NCI-H1694 (cell line): ENCODE results near the gene GAN.
"Not testable (repeated sequence)": the region's sequence is repeated elsewhere in the genome, so short reads cannot be mapped to it uniquely, and the experiment has no call there.

ENCODE experiments used
- DNase-seq: peaks from one replicate; lab custom pipeline; 2025; lab: John Stamatoyannopoulos, UW

GAN gene

GRCh38 chr16:81310045-81310644 is 4.6 kb upstream of the GAN start:
- DNase-seq, result no peak

GRCh38 chr16:81311762-81312161 is 3.0 kb upstream of the GAN start:
- no peak for DNase-seq

- no peak for DNase-seq
Measured at GRCh38 chr16:81313701-81314602, 810 bp upstream of the GAN start.

DNA sequence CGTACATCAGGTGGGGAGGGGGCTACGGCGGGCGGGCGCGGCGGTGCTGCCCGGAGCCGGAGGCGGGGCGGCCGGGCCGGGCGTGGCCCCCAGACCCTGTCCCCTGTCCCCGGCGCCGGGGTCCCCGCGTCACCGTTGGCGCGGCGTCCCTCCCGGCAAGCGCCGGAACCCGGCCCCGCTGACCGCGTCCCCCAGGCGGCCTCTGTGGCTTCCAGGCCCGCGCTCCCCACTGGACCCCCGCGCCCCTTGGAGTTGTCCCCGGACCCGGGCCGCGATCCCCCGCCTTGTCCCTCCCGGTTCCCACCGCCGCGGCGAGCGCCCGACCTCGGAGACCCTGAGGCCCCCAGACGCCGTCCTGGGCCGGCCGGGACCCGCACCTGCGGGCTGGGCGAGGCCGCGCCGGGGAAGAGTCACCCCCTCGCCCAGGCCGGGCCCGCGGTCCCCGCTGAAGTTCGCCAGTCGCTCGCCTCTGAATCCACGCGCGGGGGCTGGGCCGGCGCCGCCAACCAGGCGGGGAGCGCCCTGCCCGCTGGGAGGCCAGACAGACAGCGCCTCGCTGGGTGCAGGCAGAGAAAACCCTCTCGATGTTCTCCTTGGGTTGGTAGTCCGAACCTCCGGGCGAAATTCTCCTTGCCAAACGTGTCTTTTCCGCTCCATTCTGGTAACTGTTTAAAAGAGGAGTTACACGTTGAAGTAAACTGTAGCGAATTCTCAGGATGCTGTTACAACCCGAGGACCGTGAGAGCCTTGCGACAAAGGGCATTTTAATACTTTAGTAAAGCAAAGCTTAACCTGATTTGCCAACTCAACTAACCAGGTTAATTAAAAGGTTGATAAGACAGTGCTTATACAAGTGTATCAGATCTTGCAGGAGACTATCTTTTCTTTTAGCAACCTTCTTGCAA is 761 bp downstream of the GAN start:
- DNase-seq, result no peak

DNA sequence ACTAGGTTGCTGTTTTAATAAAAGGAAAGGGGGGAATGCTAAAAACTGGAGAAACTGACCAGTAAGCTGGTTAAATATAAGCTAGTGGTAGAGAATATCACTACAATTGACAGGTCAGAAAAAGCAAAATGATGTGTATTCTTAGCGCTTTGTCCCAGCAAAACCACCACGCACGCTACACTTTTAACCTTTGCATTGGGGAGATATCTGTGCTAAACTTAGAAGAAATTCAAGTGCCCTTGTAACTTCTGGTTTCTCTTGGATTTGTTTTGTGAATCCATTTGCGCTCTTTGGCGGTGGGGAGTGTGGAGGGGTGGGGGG is 1.4 kb downstream of the GAN start:
- no peak for DNase-seq

- DNase-seq, result no peak
Measured at GRCh38 chr16:81318711-81319110, 3.9 kb downstream of the GAN start.

GRCh38 chr16:81319221-81319912 is 4.6 kb downstream of the GAN start:
- DNase-seq, result no peak

- DNase-seq, result no peak
Measured at GRCh38 chr16:81321039-81321438, 6.3 kb downstream of the GAN start.

DNA sequence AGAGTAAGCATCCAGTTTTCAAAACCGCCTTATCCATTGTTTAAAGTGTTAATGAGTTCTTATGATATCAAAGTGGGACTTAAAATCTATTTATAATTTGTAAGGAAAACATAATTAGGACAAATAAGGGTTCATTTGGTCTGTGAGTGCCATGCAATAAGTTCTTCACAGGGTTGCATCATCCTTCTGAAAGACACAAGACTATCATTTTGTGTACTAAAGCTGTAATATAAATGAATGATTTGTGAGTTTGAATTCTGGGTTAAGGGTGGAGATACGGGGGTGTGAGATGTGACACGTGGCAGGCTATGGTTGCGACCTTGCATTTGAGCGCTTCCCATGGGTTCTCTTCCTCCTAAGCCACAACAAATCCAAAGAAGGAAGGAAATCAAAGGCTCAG is 6.8 kb downstream of the GAN start:
- no peak for DNase-seq

DNA sequence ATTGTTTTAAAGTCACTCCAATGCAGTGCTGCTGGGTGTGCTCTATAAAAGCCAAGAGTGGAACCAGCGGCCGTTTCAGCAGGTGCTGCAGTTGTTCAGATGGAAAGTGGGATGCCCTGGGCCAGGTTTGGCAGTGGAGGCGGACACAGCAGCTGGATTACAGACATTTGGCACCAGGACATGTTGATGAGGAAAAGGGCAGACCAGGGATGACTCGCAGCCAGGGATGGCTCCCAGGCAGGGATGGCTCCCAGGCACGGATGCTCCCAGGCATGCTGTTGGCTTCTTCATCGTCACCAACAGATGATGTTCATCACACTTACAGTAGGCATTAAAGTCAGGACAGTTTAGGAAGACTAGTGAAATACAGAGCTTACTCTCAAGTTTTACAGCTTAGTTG is 10.0 kb downstream of the GAN start:
- no peak for DNase-seq

GRCh38 chr16:81327011-81327410 is 12.2 kb downstream of the GAN start:
- no peak for DNase-seq

- DNase-seq, result no peak
Measured at GRCh38 chr16:81327447-81328196, 12.9 kb downstream of the GAN start.

DNA sequence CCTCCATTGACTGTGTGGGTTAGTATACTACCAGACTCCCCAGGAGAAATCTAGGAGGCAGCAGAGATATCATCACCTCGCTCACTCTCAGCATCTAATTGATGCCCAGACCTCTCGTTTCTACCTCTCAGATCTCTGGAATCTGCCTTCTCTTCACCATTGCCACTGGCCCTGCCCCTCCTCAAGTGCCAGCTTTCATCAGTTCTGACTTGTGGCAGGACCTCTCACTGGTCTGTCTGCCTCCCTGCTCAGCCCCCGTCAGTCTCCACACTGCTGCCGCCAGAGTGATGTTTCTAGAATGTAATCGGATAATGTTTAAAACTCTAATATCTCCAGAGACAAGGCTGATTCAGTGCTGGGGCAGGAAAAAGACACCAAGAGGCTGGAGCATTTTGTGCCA is 15.2 kb downstream of the GAN start:
- DNase-seq, result no peak

GRCh38 chr16:81333356-81333755 is 18.6 kb downstream of the GAN start:
- DNase-seq, result no peak

- no peak for DNase-seq
Measured at GRCh38 chr16:81335669-81336068, 20.9 kb downstream of the GAN start.

GRCh38 chr16:81337097-81337496 is 22.3 kb downstream of the GAN start:
- DNase-seq, result no peak

DNA sequence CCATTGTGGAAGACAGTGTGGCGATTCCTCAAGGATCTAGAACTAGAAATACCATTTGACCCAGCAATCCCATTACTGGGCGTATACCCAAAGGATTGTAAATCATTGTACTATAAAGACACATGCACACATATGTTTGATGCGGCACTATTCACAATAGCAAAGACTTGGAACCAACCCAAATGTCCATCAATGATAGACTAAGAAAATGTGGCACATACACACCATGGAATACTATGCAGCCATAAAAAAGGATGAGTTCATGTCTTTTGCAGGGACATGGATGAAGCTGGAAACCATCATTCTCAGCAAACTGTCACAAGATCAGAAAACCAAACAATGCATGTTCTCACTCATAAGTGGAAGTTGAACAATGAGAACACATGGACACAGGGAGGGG is 30.4 kb downstream of the GAN start:
- DNase-seq, result not testable (repeated sequence)

DNA sequence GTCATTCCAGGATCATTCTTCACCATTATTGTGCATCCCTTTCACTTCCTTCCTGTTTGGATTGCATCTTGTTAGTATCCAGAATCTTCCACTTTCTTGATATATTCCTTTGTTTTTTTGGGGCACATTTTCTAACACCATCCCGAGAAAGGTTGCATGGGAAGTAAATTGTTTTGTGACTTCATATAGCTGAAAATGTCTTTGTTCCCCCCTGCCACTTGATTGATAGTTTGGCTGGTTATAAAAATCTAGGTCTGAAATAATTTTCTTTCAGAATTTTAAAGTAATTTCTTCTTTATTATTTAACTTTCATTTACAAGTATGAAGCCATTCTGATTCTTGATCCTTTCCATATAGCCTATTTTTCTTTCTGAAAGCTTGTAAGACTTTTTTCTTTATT is 32.7 kb downstream of the GAN start:
- no peak for DNase-seq

GRCh38 chr16:81349608-81350305 is 35.0 kb downstream of the GAN start:
- DNase-seq, result no peak

GRCh38 chr16:81350306-81350615 is 35.5 kb downstream of the GAN start:
- DNase-seq, result no peak

- no peak for DNase-seq
Measured at GRCh38 chr16:81353895-81354294, 39.1 kb downstream of the GAN start.
